ENCODE data around the gene BPIFA1. TPM values are rescaled to one million over a fixed set of nuclear protein-coding genes. Genes with fewer than 3 reads are reported as not detected.

BPIFA1 gene
- total RNA-seq, 1 experiment from 2014 or later: not detected

- TF ChIP-seq ZBTB21 (CRISPR knock-in tag; IDR thresholded peaks at IDR 0.05; ENCODE audit: borderline replicate concordance): peak; percentile 71; the same call in 1 of the 2 replicates
- TF ChIP-seq, protein P1, sequence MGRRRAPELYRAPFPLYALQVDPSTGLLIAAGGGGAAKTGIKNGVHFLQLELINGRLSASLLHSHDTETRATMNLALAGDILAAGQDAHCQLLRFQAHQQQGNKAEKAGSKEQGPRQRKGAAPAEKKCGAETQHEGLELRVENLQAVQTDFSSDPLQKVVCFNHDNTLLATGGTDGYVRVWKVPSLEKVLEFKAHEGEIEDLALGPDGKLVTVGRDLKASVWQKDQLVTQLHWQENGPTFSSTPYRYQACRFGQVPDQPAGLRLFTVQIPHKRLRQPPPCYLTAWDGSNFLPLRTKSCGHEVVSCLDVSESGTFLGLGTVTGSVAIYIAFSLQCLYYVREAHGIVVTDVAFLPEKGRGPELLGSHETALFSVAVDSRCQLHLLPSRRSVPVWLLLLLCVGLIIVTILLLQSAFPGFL (CRISPR knock-in tag; IDR thresholded peaks at IDR 0.05; ENCODE audit: borderline replicate concordance): peak; percentile 87
- TF ChIP-seq ZNF121 (CRISPR knock-in tag; IDR thresholded peaks at IDR 0.05): no peak
- TF ChIP-seq SMAD3 (CRISPR knock-in tag; IDR thresholded peaks at IDR 0.05; ENCODE audit: borderline replicate concordance): peak; percentile 90; the same call in 1 of the 2 replicates
Measured at GRCh38 chr20:33209789-33210188, 26.0 kb upstream of the BPIFA1 start (continued).

DNA sequence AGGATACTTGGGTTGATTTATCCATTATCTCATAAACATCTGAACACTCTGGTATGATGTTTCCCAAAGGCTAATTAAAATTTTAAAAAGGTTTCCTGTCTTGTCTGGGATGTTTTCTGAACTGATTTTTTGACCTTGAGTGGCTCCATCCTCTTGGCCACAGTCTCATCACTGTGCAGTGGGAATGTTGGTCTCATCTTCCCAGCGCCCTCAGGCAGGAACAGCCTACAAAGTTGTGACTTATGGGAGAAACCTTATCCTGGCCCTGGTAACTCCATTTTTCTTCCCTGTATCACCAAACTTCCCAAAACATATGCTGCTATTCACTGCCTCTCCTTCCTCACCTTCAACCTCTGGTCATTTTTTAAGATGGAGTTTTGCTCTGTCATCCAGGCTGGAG, 25.4 kb upstream of the BPIFA1 start:
- Mint-ChIP-seq H3K9me3 (no peaks in the 10 kb centered on the region), H3K27me3 (ENCODE audit: low read depth) (peaks cover 4% of the 10 kb centered on the region), H3K4me3 (no peak overlapping the region), H3K36me3 (no peaks in the 10 kb centered on the region), H3K4me1 (no peaks in the 10 kb centered on the region), H3K27ac (no peak overlapping the region)
- no peak for ATAC-seq
- TF ChIP-seq, protein P1 (CRISPR knock-in tag; IDR thresholded peaks at IDR 0.05; ENCODE audit: borderline replicate concordance): no peak
- no peak for TF ChIP-seq ETV6 (CRISPR knock-in tag; IDR thresholded peaks at IDR 0.05)
- no peak for DNase-seq (ENCODE audit: low spot score)
- CTCF ChIA-PET: no interaction called here
- POLR2A ChIA-PET: no interaction called here

DNA sequence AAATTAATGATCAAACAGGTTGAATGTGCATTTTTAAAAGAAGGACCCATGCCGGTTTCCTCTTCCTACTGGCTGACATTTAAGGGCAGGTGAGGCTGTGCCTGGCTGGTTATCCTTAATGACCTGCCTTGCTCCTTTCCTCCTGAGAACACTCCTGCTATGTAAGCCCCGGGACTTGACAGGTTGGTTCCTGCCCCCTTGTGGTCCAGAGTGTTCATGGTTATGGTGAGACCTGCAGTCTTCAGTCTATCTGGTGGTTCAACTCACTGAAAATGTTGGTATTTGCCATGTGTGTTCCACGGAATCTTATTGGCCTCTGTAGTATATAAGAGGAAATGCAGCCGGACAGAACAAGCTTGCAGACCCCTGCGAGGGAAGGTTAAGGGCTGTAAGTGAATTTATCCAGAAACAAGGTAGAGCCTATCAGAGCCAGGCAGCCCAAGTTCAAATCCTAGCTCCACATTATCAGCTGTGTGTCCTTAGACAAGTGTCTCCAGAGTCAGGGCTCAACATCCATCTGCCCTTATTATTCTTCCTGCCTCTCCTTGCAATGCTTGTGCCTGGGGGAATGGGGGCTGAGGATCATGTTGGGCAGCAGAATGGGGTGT, 23.9 kb upstream of the BPIFA1 start:
- peak; percentile 95 for ATAC-seq
- Mint-ChIP-seq H3K27me3 (ENCODE audit: low read depth) (peaks cover 4% of the 10 kb centered on the region), H3K27ac (no peak overlapping the region), H3K9me3 (no peaks in the 10 kb centered on the region), H3K36me3 (no peaks in the 10 kb centered on the region), H3K4me3 (no peak overlapping the region), H3K4me1 (no peaks in the 10 kb centered on the region)
- ChIA-PET POLR2A (no interaction called here), CTCF (interaction anchor here (0.6 to 2.1 kb wide), 16 partner anchors 13 to 310 kb away, joined by 3 to 20 read pairs (median 3); no protein-coding TSS in a partner anchor)
- peak; percentile 75 for DNase-seq (ENCODE audit: low spot score)
- peak; percentile 53; the same call in 1 of the 2 replicates for TF ChIP-seq CTCF (IDR thresholded peaks at IDR 0.05)
- TF ChIP-seq, protein P2, sequence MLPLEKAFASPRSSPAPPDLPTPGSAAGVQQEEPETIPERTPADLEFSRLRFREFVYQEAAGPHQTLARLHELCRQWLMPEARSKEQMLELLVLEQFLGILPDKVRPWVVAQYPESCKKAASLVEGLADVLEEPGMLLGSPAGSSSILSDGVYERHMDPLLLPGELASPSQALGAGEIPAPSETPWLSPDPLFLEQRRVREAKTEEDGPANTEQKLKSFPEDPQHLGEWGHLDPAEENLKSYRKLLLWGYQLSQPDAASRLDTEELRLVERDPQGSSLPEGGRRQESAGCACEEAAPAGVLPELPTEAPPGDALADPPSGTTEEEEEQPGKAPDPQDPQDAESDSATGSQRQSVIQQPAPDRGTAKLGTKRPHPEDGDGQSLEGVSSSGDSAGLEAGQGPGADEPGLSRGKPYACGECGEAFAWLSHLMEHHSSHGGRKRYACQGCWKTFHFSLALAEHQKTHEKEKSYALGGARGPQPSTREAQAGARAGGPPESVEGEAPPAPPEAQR (CRISPR knock-in tag; IDR thresholded peaks at IDR 0.05): no peak

DNA sequence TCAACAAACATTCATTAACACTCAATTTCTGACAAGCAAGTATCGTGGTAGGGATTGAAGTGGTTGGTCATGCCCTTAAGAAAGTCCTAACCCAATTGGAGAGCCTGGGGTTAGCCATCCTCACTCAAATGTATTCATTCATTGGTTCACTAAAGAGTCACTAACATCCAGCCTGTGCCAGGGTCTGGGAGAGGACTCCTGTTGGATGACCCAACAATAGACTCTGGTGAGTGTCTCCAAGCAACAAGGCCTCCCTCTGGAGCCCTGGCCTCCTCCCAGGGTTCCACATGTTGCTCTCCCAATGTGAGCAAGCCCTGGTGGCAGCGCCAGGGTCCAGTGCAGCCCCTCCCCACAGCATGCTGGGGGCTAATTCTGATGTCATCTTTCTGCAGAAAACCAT, 18.7 kb upstream of the BPIFA1 start, which contains the start of gene BPIFA3:
BPIFA3 (plus strand) TSS at position 301 of the 400 bp plus-strand sequence. CDS start 185 bp downstream, outside the sequence.
- no peaks in the 10 kb centered on the region for H3K4me1 Mint-ChIP-seq
- no peaks in the 10 kb centered on the region for H3K36me3 Mint-ChIP-seq
- no peak for TF ChIP-seq NFE2L1 (CRISPR knock-in tag; IDR thresholded peaks at IDR 0.05)
- TF ChIP-seq, protein P3, sequence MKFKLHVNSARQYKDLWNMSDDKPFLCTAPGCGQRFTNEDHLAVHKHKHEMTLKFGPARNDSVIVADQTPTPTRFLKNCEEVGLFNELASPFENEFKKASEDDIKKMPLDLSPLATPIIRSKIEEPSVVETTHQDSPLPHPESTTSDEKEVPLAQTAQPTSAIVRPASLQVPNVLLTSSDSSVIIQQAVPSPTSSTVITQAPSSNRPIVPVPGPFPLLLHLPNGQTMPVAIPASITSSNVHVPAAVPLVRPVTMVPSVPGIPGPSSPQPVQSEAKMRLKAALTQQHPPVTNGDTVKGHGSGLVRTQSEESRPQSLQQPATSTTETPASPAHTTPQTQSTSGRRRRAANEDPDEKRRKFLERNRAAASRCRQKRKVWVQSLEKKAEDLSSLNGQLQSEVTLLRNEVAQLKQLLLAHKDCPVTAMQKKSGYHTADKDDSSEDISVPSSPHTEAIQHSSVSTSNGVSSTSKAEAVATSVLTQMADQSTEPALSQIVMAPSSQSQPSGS (CRISPR knock-in tag; IDR thresholded peaks at IDR 0.05; ENCODE audit: borderline replicate concordance, low read depth): no peak
- no peak for TF ChIP-seq ZNF121 (CRISPR knock-in tag; IDR thresholded peaks at IDR 0.05)
- no peak for TF ChIP-seq ZNF219 (CRISPR knock-in tag; IDR thresholded peaks at IDR 0.05; ENCODE audit: borderline replicate concordance)
- TF ChIP-seq, protein P4, sequence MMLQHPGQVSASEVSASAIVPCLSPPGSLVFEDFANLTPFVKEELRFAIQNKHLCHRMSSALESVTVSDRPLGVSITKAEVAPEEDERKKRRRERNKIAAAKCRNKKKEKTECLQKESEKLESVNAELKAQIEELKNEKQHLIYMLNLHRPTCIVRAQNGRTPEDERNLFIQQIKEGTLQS (CRISPR knock-in tag; conservative IDR thresholded peaks at IDR 0.05): no peak
- no peak for TF ChIP-seq ZNF512 (CRISPR knock-in tag; IDR thresholded peaks at IDR 0.05; ENCODE audit: borderline replicate concordance)
- TF ChIP-seq ZNF423 (CRISPR knock-in tag; IDR thresholded peaks at IDR 0.05): no peak
- no peak for TF ChIP-seq HMGXB4 (CRISPR knock-in tag; IDR thresholded peaks at IDR 0.05)
- no peak within 1 kb of the TSS for H3K27ac Mint-ChIP-seq
- ChIA-PET POLR2A (no interaction called here), CTCF (no interaction called here)
- peaks cover 3% of the 10 kb centered on the region for H3K27me3 Mint-ChIP-seq (ENCODE audit: low read depth)
- H3K4me3 Mint-ChIP-seq: no peak within 1 kb of the TSS
- H3K9me3 Mint-ChIP-seq: 0 out of 2 replicates have a peak, but pooled peaks cover under 1% of the 10 kb centered on the region
- ATAC-seq (no peak), DNase-seq (ENCODE audit: low spot score) (no peak)
